Measurements from ENCODE around the gene CNBP.
A peak's percentile ranks its signal among the peaks of the same experiment; 100 is the strongest.

The CNBP gene

DNA sequence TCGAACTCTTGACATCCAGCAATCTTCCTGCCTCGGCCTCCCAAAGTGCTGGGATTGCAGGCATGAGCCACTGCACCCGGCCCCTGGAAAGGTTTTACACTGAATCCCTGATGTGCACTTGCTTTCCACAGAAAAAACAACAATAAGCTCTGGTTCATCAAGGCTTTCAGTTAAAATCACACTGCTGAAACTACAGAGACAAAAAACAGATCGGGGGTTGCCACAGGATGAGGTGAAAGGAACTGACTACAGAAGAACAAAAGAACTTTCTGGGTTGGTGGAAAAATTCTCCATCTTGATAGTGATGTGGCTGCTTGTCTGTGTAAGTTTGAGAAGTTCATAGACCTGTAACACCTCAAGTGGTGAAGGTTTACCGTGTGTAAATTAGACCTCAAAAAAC is 65.0 kb downstream of the CNBP start:
- Histone ChIP-seq H3K4me3 (ENCODE audit: low read depth, low read length) (peak overlapping the region; percentile 95; the same call in 1 of the 2 replicates), H3K9ac (ENCODE audit: low read depth, low read length) (no peak overlapping the region), H3K9me3 (ENCODE audit: control insufficient read depth, insufficient read depth, low read length) (no peaks in the 10 kb centered on the region), H3K27me3 (ENCODE audit: control insufficient read depth, insufficient read depth, low read length) (no peaks in the 10 kb centered on the region), H3K27ac (ENCODE audit: low read depth, low read length) (peak overlapping the region; percentile 88), H3K4me1 (ENCODE audit: control insufficient read depth, insufficient read depth, low read length) (peaks cover 45% of the 10 kb centered on the region), H3K36me3 (ENCODE audit: control insufficient read depth, insufficient read depth, low read length) (no peaks in the 10 kb centered on the region)
